Endothelial cell of umbilical vein (primary cell): Measurements from ENCODE around the gene CEBPA. TPM values are rescaled to one million over a fixed set of nuclear protein-coding genes. Genes with fewer than 3 reads are reported as not detected.

ENCODE experiments used
- BruUV-seq: library from RNA; stranded (reverse); fragments of 400-500 nt; replicated peaks from 2 replicates; lab custom pipeline; 2021; lab: Mats Ljungman, UMichigan
- CTCF ChIA-PET: fragments of 300-600, 350-600 bp; sonication (Branson Sonifier 250); formaldehyde crosslinking; loops from one replicate; lab custom pipeline; 2021; ENCODE audit warnings: antibody characterized with exemption, inconsistent platforms; lab: Charles Lee
- POLR2A ChIA-PET: fragments of 300-600, 350-600 bp; sonication (Branson Sonifier 250); formaldehyde crosslinking; loops from one replicate; lab custom pipeline; 2021; ENCODE audit warnings: antibody characterized with exemption, inconsistent platforms; lab: Charles Lee
- DNase-seq: peaks from one replicate; pipeline ENCODE4 v3.0.0-alpha.2; 2011; ENCODE audit warnings: low read depth, low spot score
- FAIRE-seq: peaks from 2 replicates; lab custom pipeline; 2011; peaks lifted over from hg19 to GRCh38; lab: Jason Lieb, UNC
- H2AFZ ChIP-seq: 2 replicates; pipeline ENCODE4 v1.6.0; 2012; ENCODE audit warnings: low read depth, low read length, control low read depth, inconsistent platforms
- H3K27ac ChIP-seq: 2 replicates; pipeline ENCODE4 v1.5.1; 2011; ENCODE audit warnings: low read depth, mild to moderate bottlenecking, control low read depth, low read length, moderate library complexity; ENCODE audit not compliant: insufficient read depth
- H3K27me3 ChIP-seq, 2 experiments: 2 replicates each; pipeline versions ENCODE4 v1.6.0 to v1.6.1; 2011; ENCODE audit warnings: low read length in 2 of 2, mixed read lengths in 1 of 2; ENCODE audit not compliant: control insufficient read depth in 2 of 2, insufficient read depth in 2 of 2
- H3K36me3 ChIP-seq, 2 experiments: 2 replicates in 1 of 2; 3 replicates in 1 of 2; pipeline ENCODE4 v1.5.1; 2011; ENCODE audit warnings: low read length in 2 of 2, mild to moderate bottlenecking in 1 of 2, moderate library complexity in 1 of 2; ENCODE audit not compliant: control insufficient read depth in 2 of 2, insufficient read depth in 2 of 2; ENCODE audit errors: extremely low read depth in 1 of 2
- H3K4me1 ChIP-seq: 3 replicates; pipeline ENCODE4 v1.5.1; 2011; ENCODE audit warnings: mild to moderate bottlenecking, low read length; ENCODE audit not compliant: control insufficient read depth, insufficient read depth; ENCODE audit errors: extremely low read depth
- H3K4me2 ChIP-seq: 2 replicates; pipeline ENCODE4 v1.6.1; 2011; ENCODE audit warnings: low read length, control low read depth, mixed read lengths; ENCODE audit not compliant: insufficient read depth
- H3K4me3 ChIP-seq, 3 experiments: fragments of 200-600 bp in 1 of 3; sonication (generic), shearing (Covaris generic) in 1 of 3; replicated peaks in 1 of 3; 2 replicates each; pipeline ENCODE4 v1.5.1; 2011 to 2016; ENCODE audit warnings: control low read depth in 3 of 3, low read length in 3 of 3, mild to moderate bottlenecking in 2 of 3, inconsistent platforms in 1 of 3, low read depth in 1 of 3, moderate library complexity in 1 of 3; ENCODE audit not compliant: insufficient read depth in 1 of 3
- H3K79me2 ChIP-seq: 2 replicates; pipeline ENCODE4 v1.6.0; 2012; ENCODE audit warnings: low read length, inconsistent platforms; ENCODE audit not compliant: control insufficient read depth, insufficient read depth
- H3K9ac ChIP-seq: replicated peaks from 2 replicates; pipeline ENCODE3; 2011; ENCODE audit warnings: low read length, control low read depth; ENCODE audit not compliant: insufficient read depth; ENCODE audit errors: extremely low read depth
- H3K9me1 ChIP-seq: replicated peaks from 3 replicates; pipeline ENCODE4 v1.6.0; 2011; ENCODE audit warnings: mild to moderate bottlenecking, low read length; ENCODE audit not compliant: control insufficient read depth, insufficient read depth; ENCODE audit errors: extremely low read depth
- H3K9me3 ChIP-seq: replicated peaks from 2 replicates; pipeline ENCODE4 v1.5.1; 2012; ENCODE audit warnings: low read length, inconsistent platforms; ENCODE audit not compliant: control insufficient read depth, insufficient read depth
- H4K20me1 ChIP-seq: replicated peaks from 2 replicates; pipeline ENCODE3; 2011; ENCODE audit warnings: mild to moderate bottlenecking, low read length; ENCODE audit not compliant: control insufficient read depth, insufficient read depth; ENCODE audit errors: extremely low read depth
- EZH2 ChIP-seq: IDR thresholded peaks from 2 replicates; pipeline ENCODE4 v1.6.1; 2012; ENCODE audit warnings: borderline replicate concordance, low read depth, mild to moderate bottlenecking, moderate library complexity, low read length, inconsistent platforms; ENCODE audit not compliant: severe bottlenecking
- FOS ChIP-seq: IDR thresholded peaks from 2 replicates; pipeline ENCODE4 v1.6.1; 2011; ENCODE audit warnings: mild to moderate bottlenecking, low read length, moderate library complexity, borderline replicate concordance; ENCODE audit not compliant: insufficient read depth
- JUN ChIP-seq: IDR thresholded peaks from 2 replicates; pipeline ENCODE4 v1.6.1; 2011; ENCODE audit warnings: borderline replicate concordance, low read depth; ENCODE audit not compliant: insufficient read length, insufficient read depth
- MYC ChIP-seq: IDR thresholded peaks from one replicate; pipeline ENCODE4 v1.6.1; 2011; ENCODE audit warnings: mild to moderate bottlenecking, low read depth, low read length
- POLR2A ChIP-seq: IDR thresholded peaks from 2 replicates; pipeline ENCODE4 v1.6.1; 2012; ENCODE audit warnings: low read depth, mild to moderate bottlenecking, control low read depth, low read length
- POLR2AphosphoS5 ChIP-seq: IDR thresholded peaks from 2 replicates; pipeline ENCODE4 v1.6.1; 2012; ENCODE audit warnings: low read depth, mild to moderate bottlenecking, control low read depth, low read length, moderate library complexity; ENCODE audit not compliant: insufficient read depth
- dilution Hi-C: fragments of 300-500 bp; cut with MboI; formaldehyde crosslinking; loops from one replicate; pipeline ENCODE4 v1.15.0; 2019; ENCODE audit warnings: low sequenced_read_pairs; ENCODE audit not compliant: extremely low pct_ligation_motif_present
- intact Hi-C: fragments of 100-400 bp; cut with micrococcal nuclease; formaldehyde crosslinking; loops from one replicate; pipeline ENCODE4 v1.10.0; 2022
- polyA plus RNA-seq, 4 experiments: library from polyadenylated mRNA; depleted of rRNA in 3 of 4; stranded (reverse) in 3 of 4; unstranded in 1 of 4; fragments of >200 nt; gene quantifications; 2 replicates each; pipeline versions ENCODE4 v1.2.1 to v1.2.3, GENCODE V29; 2011 to 2012; ENCODE audit warnings: missing spikeins in 1 of 4
- total RNA-seq: library from RNA; stranded (reverse); gene quantifications from 2 replicates; pipeline ENCODE4 v1.2.3, GENCODE V29; 2021
- TF ChIP-seq, protein P1 (sequence below), 2 donors: IDR thresholded peaks; 1 replicate in 1 of 2; 2 replicates in 1 of 2; pipeline ENCODE4 v1.5.1; 2011; ENCODE audit warnings: low read length in 2 of 2, mild to moderate bottlenecking in 2 of 2, moderate library complexity in 2 of 2, control low read depth in 1 of 2, inconsistent platforms in 1 of 2, low read depth in 1 of 2; ENCODE audit not compliant: insufficient read depth in 1 of 2; ENCODE audit errors: extremely low read depth in 1 of 2
- TF ChIP-seq, protein P2 (sequence below): IDR thresholded peaks from 2 replicates; pipeline ENCODE4 v1.6.1; 2011; ENCODE audit not compliant: insufficient read depth, insufficient read length

Gene CEBPA
- total and polyA plus RNA-seq, 2 donors (not counting 3 experiments of a cell fraction or from before 2014, with no cell fraction given) = 0.06 TPM; not detected in 1

DNA sequence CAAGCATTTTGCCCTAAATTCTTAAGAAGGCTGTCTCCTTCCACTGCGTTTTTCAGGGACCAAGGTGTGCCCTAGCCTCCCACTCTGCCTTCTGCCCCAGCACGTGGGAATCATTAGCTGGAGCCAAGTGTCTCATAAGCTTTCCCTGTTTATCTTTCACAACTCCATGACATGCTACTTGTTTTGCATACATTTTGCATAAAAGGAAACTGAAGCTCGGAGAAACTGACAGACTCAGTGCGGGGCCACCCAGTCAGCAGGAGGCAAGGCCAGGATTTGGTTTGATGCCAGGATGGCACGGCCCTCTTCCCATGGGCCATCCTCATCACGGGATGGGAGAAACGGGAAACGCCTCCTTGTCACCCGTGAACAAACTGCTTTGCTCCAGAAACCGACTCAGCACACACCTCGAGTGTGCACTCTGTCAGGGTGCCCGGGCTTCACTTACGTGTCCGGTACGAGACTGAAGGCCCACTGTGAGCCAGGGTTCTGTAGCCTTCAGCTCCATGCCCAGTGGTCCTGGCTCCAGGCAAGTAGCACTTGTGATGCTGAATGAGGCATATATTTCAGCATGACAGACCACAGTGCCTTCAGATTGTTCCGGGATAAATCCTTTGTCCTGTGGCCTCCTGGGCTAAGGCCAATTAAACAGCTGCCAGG lies 9.6 kb downstream of the CEBPA start:
- POLR2A ChIA-PET = no interaction called here
- H3K4me2 ChIP-seq = no peak overlapping the region
- H4K20me1 ChIP-seq = no peaks in the 10 kb centered on the region
- CTCF ChIA-PET = interaction anchor here (2.3 kb wide), 1 partner anchor 10 kb away, joined by 9 read pairs; the partner anchor contains the start of gene CEBPA
- no peaks in the 10 kb centered on the region for H3K9me3 ChIP-seq
- H3K4me3 ChIP-seq = no peak overlapping the region
- intact Hi-C loops (no loop called here), dilution Hi-C loops (no loop called here)
- no TSS peak for BruUV-seq
- DNase-seq (no peak), FAIRE-seq (no peak)
- no peaks in the 10 kb centered on the region for H3K9me1 ChIP-seq
- no peak overlapping the region for H2AFZ ChIP-seq
- TF ChIP-seq MYC = no peak
- TF ChIP-seq FOS = no peak
- H3K27ac ChIP-seq = no peak overlapping the region
- H3K9ac ChIP-seq = no peak overlapping the region
- no peaks in the 10 kb centered on the region for H3K36me3 ChIP-seq
- H3K79me2 ChIP-seq = no peaks in the 10 kb centered on the region
- peaks cover 0 to 4% of the 10 kb centered on the region in 2 experiments for H3K27me3 ChIP-seq
- H3K4me1 ChIP-seq = no peaks in the 10 kb centered on the region

DNA sequence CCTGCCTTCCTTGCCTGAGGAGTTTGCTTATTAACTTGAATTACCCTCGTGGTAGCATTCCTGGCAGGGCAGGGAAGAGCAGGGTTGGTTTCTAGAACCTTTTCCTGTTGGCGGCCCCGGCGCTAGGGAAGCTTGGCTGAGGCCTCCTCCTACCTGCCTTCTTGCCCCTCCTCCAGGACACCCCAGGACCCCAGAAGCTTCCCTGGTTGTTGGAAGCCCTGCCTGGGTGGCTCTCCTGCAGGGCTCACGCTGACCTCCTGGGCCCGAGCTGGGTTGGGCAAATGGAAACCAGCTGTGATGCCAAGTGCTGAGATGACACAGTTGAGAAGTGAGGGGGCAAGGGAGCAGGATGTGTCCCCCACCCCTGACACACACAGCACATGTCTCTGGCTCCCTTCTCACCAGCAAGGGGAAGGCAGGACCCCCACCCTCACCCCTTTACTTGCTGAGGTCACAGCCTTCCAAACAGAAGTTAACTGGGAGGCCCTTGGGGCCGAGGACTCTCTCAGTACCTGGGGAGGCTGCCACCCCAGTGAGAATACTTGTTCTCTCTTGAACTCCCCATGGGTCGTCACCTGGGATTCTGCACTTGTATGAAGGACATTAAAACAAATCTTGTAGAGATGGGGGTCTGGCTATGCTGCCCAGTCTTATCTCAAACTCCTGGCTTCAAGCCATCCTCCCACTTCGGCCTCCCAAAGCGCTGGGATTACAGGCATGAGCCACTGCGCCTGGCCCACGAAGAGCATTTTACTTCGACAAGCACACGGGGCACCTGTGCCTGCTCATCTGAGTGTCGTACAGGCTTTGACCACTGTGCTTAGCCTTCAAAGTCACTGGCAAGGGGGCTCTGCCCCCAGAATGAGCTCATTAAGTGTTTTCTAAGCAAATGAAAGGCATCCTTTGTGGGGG lies 10.5 kb downstream of the CEBPA start:
- H3K36me3 ChIP-seq = no peaks in the 10 kb centered on the region
- H4K20me1 ChIP-seq = no peaks in the 10 kb centered on the region
- H3K9me3 ChIP-seq = no peaks in the 10 kb centered on the region
- no peak for FAIRE-seq
- no peak overlapping the region for H3K27ac ChIP-seq
- ChIA-PET POLR2A (no interaction called here), CTCF (interaction anchor here (2.3 kb wide), 1 partner anchor 11 kb away, joined by 9 read pairs; the partner anchor contains the start of gene CEBPA)
- no peak for TF ChIP-seq JUN
- TF ChIP-seq, protein P1, sequence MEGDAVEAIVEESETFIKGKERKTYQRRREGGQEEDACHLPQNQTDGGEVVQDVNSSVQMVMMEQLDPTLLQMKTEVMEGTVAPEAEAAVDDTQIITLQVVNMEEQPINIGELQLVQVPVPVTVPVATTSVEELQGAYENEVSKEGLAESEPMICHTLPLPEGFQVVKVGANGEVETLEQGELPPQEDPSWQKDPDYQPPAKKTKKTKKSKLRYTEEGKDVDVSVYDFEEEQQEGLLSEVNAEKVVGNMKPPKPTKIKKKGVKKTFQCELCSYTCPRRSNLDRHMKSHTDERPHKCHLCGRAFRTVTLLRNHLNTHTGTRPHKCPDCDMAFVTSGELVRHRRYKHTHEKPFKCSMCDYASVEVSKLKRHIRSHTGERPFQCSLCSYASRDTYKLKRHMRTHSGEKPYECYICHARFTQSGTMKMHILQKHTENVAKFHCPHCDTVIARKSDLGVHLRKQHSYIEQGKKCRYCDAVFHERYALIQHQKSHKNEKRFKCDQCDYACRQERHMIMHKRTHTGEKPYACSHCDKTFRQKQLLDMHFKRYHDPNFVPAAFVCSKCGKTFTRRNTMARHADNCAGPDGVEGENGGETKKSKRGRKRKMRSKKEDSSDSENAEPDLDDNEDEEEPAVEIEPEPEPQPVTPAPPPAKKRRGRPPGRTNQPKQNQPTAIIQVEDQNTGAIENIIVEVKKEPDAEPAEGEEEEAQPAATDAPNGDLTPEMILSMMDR (IDR thresholded peaks at IDR 0.05; ENCODE audit: extremely low read depth in 1 of 2, insufficient read depth in 1 of 2, low read depth in 1 of 2, low read length in 2 of 2) = no peak
- TF ChIP-seq EZH2 = no peak
- no peak for TF ChIP-seq POLR2A
- no peak for TF ChIP-seq POLR2AphosphoS5
- TF ChIP-seq, protein P2, sequence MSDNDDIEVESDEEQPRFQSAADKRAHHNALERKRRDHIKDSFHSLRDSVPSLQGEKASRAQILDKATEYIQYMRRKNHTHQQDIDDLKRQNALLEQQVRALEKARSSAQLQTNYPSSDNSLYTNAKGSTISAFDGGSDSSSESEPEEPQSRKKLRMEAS = no peak
- no peak for TF ChIP-seq FOS
- H3K9ac ChIP-seq = no peak overlapping the region
- H2AFZ ChIP-seq = no peak overlapping the region
- H3K9me1 ChIP-seq = no peaks in the 10 kb centered on the region
- no peaks in the 10 kb centered on the region for H3K79me2 ChIP-seq
- no TSS peak for BruUV-seq
- intact Hi-C loops = no loop called here
- peaks cover 0 to 6% of the 10 kb centered on the region in 2 experiments for H3K27me3 ChIP-seq
- dilution Hi-C loops = no loop called here
- DNase-seq = no peak
- no peak overlapping the region for H3K4me3 ChIP-seq
- no peaks in the 10 kb centered on the region for H3K4me1 ChIP-seq
- no peak overlapping the region for H3K4me2 ChIP-seq
